K562 (cell line): ENCODE data around the gene ADD1. TPM values are rescaled to one million over a fixed set of nuclear protein-coding genes. Genes with fewer than 3 reads are reported as not detected.

Source experiments
- NFXL1 ChIP-seq: fragments of 450-650 bp; formaldehyde crosslinking; IDR thresholded peaks from 2 replicates; pipeline ENCODE4 v1.4.0; 2021; ENCODE audit warnings: mild to moderate bottlenecking
- NR2C1 ChIP-seq, 2 experiments: fragments of 450-650 bp; IDR thresholded peaks; 2 replicates each; pipeline ENCODE4 v1.6.1; 2017; ENCODE audit warnings: mild to moderate bottlenecking in 2 of 2, antibody characterized with exemption in 1 of 2, inconsistent platforms in 1 of 2, missing compliant biosample characterization in 1 of 2, missing genetic modification characterization in 1 of 2
- TAF9B ChIP-seq: fragments of 450-650 bp; IDR thresholded peaks from 2 replicates; pipeline ENCODE4 v1.6.1; 2018; ENCODE audit warnings: mild to moderate bottlenecking; ENCODE audit not compliant: partially characterized antibody
- TGIF2 ChIP-seq: sonication (generic); formaldehyde crosslinking; IDR thresholded peaks from 2 replicates; pipeline ENCODE4 v1.8.1; 2022; ENCODE audit warnings: mild to moderate bottlenecking, missing genetic modification reagents, moderate library complexity
- ZNF609 ChIP-seq: sonication (generic); formaldehyde crosslinking; IDR thresholded peaks from 2 replicates; pipeline ENCODE4 v1.8.1; 2023; ENCODE audit warnings: missing genetic modification reagents, mild to moderate bottlenecking, borderline replicate concordance
- ZNF778 ChIP-seq: fragments of 450-650 bp; formaldehyde crosslinking; IDR thresholded peaks from 2 replicates; pipeline ENCODE4 v1.4.0; 2020; ENCODE audit warnings: mild to moderate bottlenecking, moderate library complexity
- polyA plus RNA-seq, 8 experiments: library from polyadenylated mRNA; depleted of rRNA in 4 of 8; stranded (reverse) in 5 of 8; unstranded in 3 of 8; fragments of >200 nt; fragmentation: Nextera tagmentation in 2 of 8; fragmentation: Illumina TruSeq in 1 of 8; extraction: Ambion mirVana in 2 of 8; extraction: Trizol in 1 of 8; gene quantifications; 2 replicates each; pipeline versions ENCODE4 v1.2.1 to v1.2.3, GENCODE V29; 2011 to 2014; ENCODE audit warnings: inconsistent platforms in 1 of 8, missing spikeins in 1 of 8
- total RNA-seq, 7 experiments: library from RNA; depleted of rRNA in 6 of 7; stranded (reverse); fragments of >200 nt in 6 of 7; fragmentation: Illumina TruSeq in 2 of 7; extraction: Trizol in 2 of 7; gene quantifications; 2 replicates each; pipeline versions ENCODE4 v1.2.1 to v1.2.3, GENCODE V29; 2011 to 2021; ENCODE audit warnings: low replicate concordance in 1 of 7
- TF ChIP-seq, protein P1 (sequence below), 2 experiments: fragments of 450-650 bp; formaldehyde crosslinking in 1 of 2; IDR thresholded peaks; 2 replicates each; pipeline versions ENCODE4 v1.4.0 to v1.6.1; 2014 to 2020; ENCODE audit warnings: mild to moderate bottlenecking in 2 of 2, borderline replicate concordance in 1 of 2, low read depth in 1 of 2

Gene ADD1
- total and polyA plus RNA-seq, 9 of the 15 experiments (the other 6 are each of a cell fraction or from before 2014, with no cell fraction given), result 17.5 to 153 (median 74.0) TPM

DNA sequence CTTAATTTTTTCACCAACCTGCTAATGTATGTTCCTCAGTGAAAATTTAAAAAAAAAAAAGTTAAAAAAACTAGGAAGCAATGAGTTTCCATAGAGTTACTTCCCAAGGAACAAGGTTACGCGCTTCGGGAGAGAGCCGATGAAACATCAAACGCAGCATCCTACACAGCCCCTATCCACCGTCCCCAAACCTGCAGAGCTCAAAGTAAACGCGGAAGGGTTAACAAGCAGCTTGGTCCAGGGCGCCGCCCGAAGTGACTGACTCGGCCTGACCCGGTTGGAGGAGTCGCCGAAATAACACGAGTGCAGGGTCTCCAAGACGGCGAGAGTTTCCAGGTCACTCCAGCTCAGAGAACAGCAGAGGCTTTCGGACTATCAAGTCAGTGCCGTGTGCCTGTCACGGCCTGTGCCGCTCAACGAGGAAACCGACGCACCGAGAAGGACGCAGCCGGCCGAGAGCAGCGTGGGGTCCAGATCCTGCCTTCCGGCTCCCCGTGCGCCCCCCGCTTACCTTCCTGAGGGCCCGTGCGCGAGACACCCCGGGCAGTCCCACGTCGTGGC, 119.0 kb downstream of the ADD1 start (continued):
- TF ChIP-seq, protein P1, sequence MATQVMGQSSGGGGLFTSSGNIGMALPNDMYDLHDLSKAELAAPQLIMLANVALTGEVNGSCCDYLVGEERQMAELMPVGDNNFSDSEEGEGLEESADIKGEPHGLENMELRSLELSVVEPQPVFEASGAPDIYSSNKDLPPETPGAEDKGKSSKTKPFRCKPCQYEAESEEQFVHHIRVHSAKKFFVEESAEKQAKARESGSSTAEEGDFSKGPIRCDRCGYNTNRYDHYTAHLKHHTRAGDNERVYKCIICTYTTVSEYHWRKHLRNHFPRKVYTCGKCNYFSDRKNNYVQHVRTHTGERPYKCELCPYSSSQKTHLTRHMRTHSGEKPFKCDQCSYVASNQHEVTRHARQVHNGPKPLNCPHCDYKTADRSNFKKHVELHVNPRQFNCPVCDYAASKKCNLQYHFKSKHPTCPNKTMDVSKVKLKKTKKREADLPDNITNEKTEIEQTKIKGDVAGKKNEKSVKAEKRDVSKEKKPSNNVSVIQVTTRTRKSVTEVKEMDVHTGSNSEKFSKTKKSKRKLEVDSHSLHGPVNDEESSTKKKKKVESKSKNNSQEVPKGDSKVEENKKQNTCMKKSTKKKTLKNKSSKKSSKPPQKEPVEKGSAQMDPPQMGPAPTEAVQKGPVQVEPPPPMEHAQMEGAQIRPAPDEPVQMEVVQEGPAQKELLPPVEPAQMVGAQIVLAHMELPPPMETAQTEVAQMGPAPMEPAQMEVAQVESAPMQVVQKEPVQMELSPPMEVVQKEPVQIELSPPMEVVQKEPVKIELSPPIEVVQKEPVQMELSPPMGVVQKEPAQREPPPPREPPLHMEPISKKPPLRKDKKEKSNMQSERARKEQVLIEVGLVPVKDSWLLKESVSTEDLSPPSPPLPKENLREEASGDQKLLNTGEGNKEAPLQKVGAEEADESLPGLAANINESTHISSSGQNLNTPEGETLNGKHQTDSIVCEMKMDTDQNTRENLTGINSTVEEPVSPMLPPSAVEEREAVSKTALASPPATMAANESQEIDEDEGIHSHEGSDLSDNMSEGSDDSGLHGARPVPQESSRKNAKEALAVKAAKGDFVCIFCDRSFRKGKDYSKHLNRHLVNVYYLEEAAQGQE (IDR thresholded peaks at IDR 0.05; ENCODE audit: borderline replicate concordance), result no peak
- TF ChIP-seq, protein P1 (CRISPR knock-in tag; IDR thresholded peaks at IDR 0.05; ENCODE audit: low read depth), result peak; percentile 66; the same call in 1 of the 2 replicates
- TF ChIP-seq NR2C1 (IDR thresholded peaks at IDR 0.05), result peak; percentile 49
- TF ChIP-seq NR2C1 (tag; IDR thresholded peaks at IDR 0.05), result peak; percentile 59; the same call in 1 of the 2 replicates
- peak; percentile 92; the same call in 1 of the 2 replicates for TF ChIP-seq ZNF609
- TF ChIP-seq TGIF2 (CRISPR knock-in tag), result peak; percentile 65; the same call in 1 of the 2 replicates
- TF ChIP-seq TAF9B, result no peak
- no peak for TF ChIP-seq NFXL1 (CRISPR knock-in tag)
- no peak for TF ChIP-seq ZNF778
